HG03175 (cell line): ENCODE measurements around the gene COMTD1.
A peak's percentile ranks its signal among the peaks of the same experiment; 100 is the strongest.

Experiments used
- ATAC-seq: cut with Tn5 transposase; IDR thresholded peaks from one replicate; pipeline ENCODE4 v1.9.1; 2021; ENCODE audit warnings: mild to moderate bottlenecking, moderate library complexity; ENCODE audit not compliant: unreplicated experiment

Gene COMTD1

GRCh38 chr10:75245354-75246250, 9.8 kb upstream of the COMTD1 start:
- ATAC-seq, result no peak

DNA sequence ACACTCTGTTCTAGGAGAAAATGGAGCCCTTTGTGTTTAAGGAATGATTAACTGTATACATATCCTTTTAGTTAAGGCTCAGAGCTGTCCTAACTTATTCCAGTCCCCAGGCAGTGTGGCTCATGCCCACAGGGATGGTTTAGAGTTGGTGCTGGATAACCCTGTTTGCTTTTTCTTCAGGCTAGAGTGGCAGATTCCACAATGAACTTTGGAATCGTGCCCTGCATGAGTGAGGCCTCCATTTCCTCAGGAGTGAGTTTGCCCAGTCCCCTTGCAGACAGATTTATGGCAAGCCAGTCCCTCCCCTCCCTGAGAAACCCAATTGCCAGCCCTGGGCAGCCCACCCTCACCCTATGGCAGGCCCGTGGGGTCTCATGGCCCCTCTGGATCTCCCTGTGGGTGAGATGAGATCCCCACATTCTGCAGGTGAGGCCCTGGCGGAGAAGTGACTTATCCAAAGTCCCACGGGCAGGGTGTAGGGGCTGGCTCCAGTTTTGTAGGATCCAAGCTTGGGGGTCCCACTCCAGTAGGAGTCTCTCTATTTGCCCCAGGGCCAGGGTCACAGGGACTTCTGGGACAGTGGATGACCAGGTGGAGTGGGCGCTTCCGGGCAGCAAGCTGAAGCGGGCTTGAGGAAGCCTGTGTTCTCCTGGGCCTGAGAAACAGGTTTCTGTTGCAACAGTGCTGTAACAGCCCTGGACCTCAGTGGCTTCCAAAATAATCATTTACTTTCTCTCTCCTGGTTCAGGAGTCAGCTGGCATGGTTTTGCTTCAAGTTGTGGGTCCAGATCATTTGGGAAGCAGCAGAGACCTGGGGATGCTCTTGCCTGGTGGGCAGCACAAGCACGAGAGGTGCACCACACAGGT, 9.0 kb upstream of the COMTD1 start:
- ATAC-seq, result no peak

GRCh38 chr10:75243426-75243825, 7.7 kb upstream of the COMTD1 start:
- no peak for ATAC-seq

DNA sequence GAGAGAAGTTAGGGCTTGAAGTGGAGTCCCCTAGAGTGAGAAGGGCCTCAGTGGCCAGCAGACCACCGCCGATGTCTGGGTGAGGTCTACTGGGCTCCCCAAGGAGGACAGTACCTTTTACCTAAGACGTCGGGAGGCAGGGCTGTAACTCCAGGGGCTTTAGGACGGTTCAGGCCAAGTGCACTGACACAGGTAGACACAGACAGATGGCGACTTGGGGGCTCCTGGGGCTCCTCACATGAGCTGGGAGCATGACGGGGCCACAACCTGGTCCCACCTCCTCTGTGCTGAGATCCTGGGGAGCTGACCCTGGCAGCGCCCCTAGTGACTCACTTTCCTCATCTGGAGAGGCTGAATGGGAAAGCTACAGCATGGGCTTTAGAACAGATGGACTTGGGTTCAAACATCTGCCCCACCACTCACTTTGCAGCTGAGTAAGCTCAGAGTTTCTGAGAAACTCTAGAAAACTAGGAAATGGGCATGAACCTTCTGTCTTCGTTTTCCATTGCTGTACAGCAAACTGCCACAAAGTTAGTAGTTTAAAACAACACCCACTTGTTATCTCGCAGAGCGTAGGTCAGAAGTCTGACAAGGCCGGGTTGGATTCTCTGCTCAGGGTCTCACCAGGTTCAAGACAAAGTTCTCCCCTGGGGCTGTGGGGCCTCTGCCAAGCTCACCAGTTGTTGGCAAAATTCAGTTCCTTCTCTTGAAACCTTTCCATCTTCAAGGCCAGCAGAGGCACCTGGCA, 4.7 kb upstream of the COMTD1 start:
- no peak for ATAC-seq

GRCh38 chr10:75239096-75239790, 3.5 kb upstream of the COMTD1 start:
- ATAC-seq, result no peak

DNA sequence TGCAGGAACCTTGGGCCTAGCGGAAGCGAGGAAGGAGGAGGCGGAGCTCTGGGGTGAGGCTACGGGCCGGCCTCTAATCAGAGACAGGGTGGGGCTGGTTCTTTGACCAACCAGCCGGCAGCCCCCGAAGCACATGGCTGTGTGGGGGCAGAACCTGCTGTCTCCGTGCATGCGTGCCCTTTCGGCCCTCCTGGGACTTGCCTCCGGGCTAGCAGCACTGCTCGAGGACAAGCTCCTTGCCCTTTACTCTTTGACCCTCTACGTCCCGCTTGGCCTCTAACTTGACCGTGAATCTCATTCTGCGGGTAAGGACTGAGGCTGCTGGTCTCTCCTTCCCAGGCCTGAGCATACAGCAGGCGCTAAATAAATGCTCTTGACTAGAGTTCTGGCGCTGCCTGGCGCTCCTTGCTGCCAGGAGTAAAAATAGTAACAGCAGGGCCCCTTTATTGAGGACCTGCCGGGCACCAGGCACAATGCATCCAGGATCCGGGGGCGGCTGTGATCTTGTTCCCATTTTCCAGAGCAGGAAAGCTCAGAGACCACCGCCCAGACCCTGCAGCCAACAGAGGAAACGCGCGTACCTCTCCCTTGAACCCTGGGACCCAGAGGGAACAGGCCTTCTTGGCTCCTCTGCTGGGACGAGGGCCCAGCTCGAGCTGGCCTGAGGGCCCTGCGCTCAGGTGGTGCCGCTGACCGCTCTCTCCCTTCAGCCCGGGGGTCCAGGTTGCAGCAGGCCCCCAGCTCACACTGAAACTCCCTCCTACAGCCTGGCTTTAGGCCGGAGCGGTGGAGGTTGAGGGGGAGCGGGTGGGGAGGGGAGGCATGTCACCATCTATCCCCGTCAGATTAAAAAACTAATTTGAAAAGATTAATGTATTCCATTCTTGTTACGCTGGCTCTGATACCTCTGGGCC, 2.7 kb upstream of the COMTD1 start:
- ATAC-seq, result no peak

- no peak for ATAC-seq
Measured at GRCh38 chr10:75236178-75236825, 545 bp upstream of the COMTD1 start.

DNA sequence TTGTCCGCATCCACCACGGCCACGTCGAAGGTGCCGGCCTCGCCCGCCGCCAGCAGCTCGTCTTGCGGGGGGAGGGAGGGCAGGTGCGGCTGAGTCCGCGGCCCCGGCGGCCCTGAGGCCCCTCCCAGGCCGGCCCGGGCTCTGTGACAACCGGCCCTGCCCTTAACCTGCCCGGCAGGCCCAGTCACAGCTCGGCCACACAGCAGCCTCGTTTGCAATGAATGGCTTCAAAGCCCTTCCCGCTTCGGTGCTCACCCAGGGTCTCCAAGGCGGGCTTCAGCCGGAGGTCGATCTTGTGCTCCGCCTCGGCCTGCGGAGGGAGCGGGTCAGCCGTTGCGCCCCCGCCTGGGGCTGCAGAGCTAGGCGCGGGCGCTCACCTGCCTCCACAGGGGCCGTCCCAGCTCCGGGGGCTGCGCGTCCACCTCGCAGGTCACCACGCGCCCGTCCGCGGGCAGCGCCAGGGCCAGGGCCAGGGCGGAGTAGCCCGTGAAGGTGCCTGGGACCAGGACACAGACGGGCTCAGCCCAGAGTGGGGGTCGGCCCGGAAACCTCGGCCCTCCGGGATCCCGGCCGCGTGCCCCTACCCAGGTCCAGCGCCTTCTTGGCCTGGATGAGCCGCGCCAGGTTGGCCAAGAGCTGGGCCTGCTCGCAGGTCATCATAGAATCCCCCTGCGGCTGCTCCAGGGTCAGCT, 928 bp downstream of the COMTD1 start:
- ATAC-seq, result peak; percentile 19

DNA sequence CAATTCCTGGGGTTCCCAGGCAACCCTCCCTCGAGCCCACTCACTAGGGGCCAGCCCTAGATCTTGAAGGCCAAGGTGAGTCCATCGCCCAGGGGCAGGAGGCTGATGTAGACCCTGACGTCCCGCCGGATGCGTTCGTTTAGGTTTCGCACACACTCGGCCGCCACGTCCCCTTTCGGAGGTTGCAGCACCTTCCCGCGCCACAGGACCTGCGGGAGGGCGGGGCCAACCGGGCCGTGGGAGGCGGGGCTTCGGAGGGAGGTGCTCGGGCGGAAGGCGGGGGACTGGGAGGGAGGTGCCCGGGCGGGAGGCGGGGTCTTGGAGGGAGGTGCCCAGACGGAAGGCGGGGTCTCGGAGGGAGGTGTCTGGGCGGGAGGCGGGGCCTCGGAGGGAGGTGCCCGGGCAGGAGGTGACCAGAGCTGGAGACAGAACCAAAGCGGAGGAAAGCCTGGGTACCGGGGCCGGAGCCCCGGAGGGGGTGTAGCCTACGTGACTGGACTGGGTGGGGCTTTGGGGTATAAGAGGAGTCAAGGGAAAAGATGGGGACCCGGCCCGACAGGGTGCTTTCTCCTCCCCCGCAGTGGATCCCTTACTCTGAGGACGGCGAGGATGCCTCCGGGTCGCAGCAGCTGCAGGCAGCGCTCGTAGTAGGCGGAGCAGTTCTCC, 1.6 kb downstream of the COMTD1 start:
- ATAC-seq, result peak; percentile 46

- ATAC-seq, result no peak
Measured at GRCh38 chr10:75233444-75234016, 2.2 kb downstream of the COMTD1 start.

GRCh38 chr10:75231672-75232581, 3.8 kb downstream of the COMTD1 start:
- ATAC-seq, result no peak

DNA sequence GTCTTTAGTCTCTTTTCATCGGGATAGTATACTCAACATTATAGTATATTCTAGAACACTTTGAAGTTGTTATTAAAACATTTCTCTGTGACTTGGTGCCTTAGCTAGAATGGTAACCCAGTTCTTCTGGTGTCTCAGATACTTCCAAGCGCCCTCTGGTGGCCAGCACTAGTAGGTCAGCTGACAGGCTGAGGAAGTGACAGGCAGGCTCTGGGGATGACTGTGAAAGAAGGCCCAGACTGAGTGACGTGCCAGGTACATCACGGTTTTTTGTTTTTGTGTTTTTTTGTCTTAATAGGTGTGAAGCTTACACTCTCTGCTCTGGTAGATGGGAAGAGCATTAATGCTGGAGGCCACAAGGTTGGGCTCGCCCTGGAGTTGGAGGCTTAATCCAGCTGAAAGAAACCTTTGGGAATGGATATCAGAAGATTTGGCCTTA, 5.1 kb downstream of the COMTD1 start:
- ATAC-seq, result peak; percentile 48

DNA sequence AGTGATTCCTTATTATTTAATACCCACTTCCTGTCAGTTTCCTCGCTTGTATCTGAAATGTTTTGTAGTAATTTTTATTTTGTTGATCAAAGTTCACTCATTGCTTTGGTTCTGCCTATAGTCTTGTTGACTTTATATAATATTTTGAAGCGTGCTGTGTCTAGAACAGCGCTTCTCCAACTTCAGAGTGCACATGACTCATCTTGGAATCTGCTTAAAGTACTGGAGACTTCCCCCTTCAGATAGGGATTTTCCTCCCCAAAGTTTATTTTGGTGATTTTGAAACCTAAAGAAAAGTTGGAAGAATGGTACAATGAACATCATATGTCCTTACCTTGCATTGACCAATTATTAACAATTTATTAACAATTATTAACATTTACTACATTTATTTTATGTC, 5.8 kb downstream of the COMTD1 start:
- ATAC-seq, result no peak

- no peak for ATAC-seq
Measured at GRCh38 chr10:75228834-75229233, 6.9 kb downstream of the COMTD1 start.

- ATAC-seq, result no peak
Measured at GRCh38 chr10:75228278-75228677, 7.5 kb downstream of the COMTD1 start.

DNA sequence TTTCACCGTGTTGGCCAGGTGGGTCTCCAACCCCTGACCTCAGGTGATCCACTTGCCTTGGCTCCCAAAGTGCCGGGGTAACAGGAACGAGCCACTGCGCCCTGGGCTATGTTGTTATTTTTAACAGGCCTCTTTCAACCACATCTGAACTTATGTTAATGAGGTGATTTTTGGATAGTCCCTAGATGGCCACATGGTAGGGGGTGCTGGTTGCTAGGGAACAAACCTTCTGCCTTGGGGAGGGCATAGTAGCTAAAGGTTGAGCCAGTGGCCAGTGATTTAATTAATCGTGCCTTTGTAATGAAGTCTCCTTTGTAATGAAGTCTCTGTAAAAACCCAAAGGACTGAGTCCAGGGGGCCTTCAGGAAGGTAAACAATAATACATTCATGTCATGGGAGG, 9.1 kb downstream of the COMTD1 start:
- ATAC-seq, result no peak
